ENCODE measurements around the gene SEC14L2.
A peak's percentile ranks its signal among the peaks of the same experiment; 100 is the strongest.

The SEC14L2 gene

GRCh38 chr22:30396871-30397655 is at the start of gene SEC14L2:
Gene SEC14L2 (plus strand): TSS chr22:30397018. CDS start chr22:30397117, 99 bp downstream.
- peak; percentile 85 for DNase-seq (ENCODE audit: low spot score)

GRCh38 chr22:30347255-30347892 is 49.4 kb upstream of the SEC14L2 start:
- no peak for DNase-seq (ENCODE audit: low spot score)

GRCh38 chr22:30348404-30348803 is 48.4 kb upstream of the SEC14L2 start:
- DNase-seq (ENCODE audit: low spot score), result no peak

GRCh38 chr22:30348809-30349208 is 48.0 kb upstream of the SEC14L2 start:
- DNase-seq (ENCODE audit: low spot score), result no peak

- DNase-seq (ENCODE audit: low spot score), result no peak
These were observed 45.6 kb upstream of the SEC14L2 start for GRCh38 chr22:30351226-30351625.

GRCh38 chr22:30354644-30355043 is 42.2 kb upstream of the SEC14L2 start:
- no peak for DNase-seq (ENCODE audit: low spot score)

GRCh38 chr22:30356449-30357235 is 40.2 kb upstream of the SEC14L2 start, which contains the start of the genes CCDC157 and SF3A1:
Gene CCDC157 (plus strand): TSS chr22:30357007. CDS start chr22:30366001, 8,994 bp downstream.
Gene SF3A1 (minus strand): TSS chr22:30356894. CDS start chr22:30356792, 102 bp downstream.
- peak; percentile 97 for DNase-seq (ENCODE audit: low spot score)

GRCh38 chr22:30357236-30357570 is 39.6 kb upstream of the SEC14L2 start:
- DNase-seq (ENCODE audit: low spot score), result no peak

GRCh38 chr22:30357650-30358215 is 39.1 kb upstream of the SEC14L2 start:
- DNase-seq (ENCODE audit: low spot score), result no peak

GRCh38 chr22:30358541-30358940 is 38.3 kb upstream of the SEC14L2 start:
- no peak for DNase-seq (ENCODE audit: low spot score)

GRCh38 chr22:30361916-30362650 is 34.7 kb upstream of the SEC14L2 start:
- no peak for DNase-seq (ENCODE audit: low spot score)

GRCh38 chr22:30362651-30363281 is 34.1 kb upstream of the SEC14L2 start:
- no peak for DNase-seq (ENCODE audit: low spot score)

- no peak for DNase-seq (ENCODE audit: low spot score)
These were observed 30.9 kb upstream of the SEC14L2 start for GRCh38 chr22:30365891-30366290.

GRCh38 chr22:30368420-30368819 is 28.4 kb upstream of the SEC14L2 start:
- DNase-seq (ENCODE audit: low spot score), result no peak

- DNase-seq (ENCODE audit: low spot score), result no peak
These were observed 26.1 kb upstream of the SEC14L2 start for GRCh38 chr22:30370641-30371230.

GRCh38 chr22:30371321-30371720 is 25.5 kb upstream of the SEC14L2 start:
- no peak for DNase-seq (ENCODE audit: low spot score)

GRCh38 chr22:30371981-30372380 is 24.8 kb upstream of the SEC14L2 start:
- DNase-seq (ENCODE audit: low spot score), result no peak

GRCh38 chr22:30372915-30373314 is 23.9 kb upstream of the SEC14L2 start:
- DNase-seq (ENCODE audit: low spot score), result no peak

- no peak for DNase-seq (ENCODE audit: low spot score)
These were observed 23.2 kb upstream of the SEC14L2 start for GRCh38 chr22:30373331-30374325.
